Measurements from ENCODE around the gene DAD1. TPM values are rescaled to one million over a fixed set of nuclear protein-coding genes. Genes with fewer than 3 reads are reported as not detected.

The DAD1 gene
- total and polyA plus RNA-seq, 7 donors, result 77.8 to 277 (median 118) TPM

GRCh38 chr14:22532345-22533056 lies 56.5 kb downstream of the DAD1 start:
- no peak overlapping the region for H3K27ac ChIP-seq
- no peaks in the 10 kb centered on the region for H3K4me1 ChIP-seq
- intact Hi-C loops (cut with DNase I), result no loop called here
- H3K9me3 ChIP-seq, result no peaks in the 10 kb centered on the region
- 34 to 36% (median 35%) methylated on average over 3 of the region's 3 CpGs for WGBS, 3 donors
- ATAC-seq (no peak), DNase-seq (no peak)
- no peak overlapping the region for H3K4me3 ChIP-seq
- no peak for TF ChIP-seq CTCF (IDR thresholded peaks at IDR 0.05)
- H3K36me3 ChIP-seq (ENCODE audit: insufficient read depth in 1 of 2, low read depth in 1 of 2), result no peaks in the 10 kb centered on the region
- H3K27me3 ChIP-seq (ENCODE audit: insufficient read depth in 3 of 3, low read length in 2 of 3), result peaks cover 0 to 2% (median 0%) of the 10 kb centered on the region in 3 donors

- no peak overlapping the region for H3K27ac ChIP-seq
- ATAC-seq, result no peak
- no peak for TF ChIP-seq CTCF (IDR thresholded peaks at IDR 0.05)
- peaks cover 0 to 2% (median 0%) of the 10 kb centered on the region in 3 donors for H3K27me3 ChIP-seq (ENCODE audit: insufficient read depth in 3 of 3, low read length in 2 of 3)
- no peaks in the 10 kb centered on the region for H3K36me3 ChIP-seq (ENCODE audit: insufficient read depth in 1 of 2, low read depth in 1 of 2)
- intact Hi-C loops (cut with DNase I), result no loop called here
- H3K9me3 ChIP-seq, result no peaks in the 10 kb centered on the region
- no peak for DNase-seq
- no peaks in the 10 kb centered on the region for H3K4me1 ChIP-seq
- 92 to 97% (median 93%) methylated on average over 5 of the region's 5 CpGs for WGBS, 3 donors
- H3K4me3 ChIP-seq, result no peak overlapping the region
Measured at GRCh38 chr14:22531451-22532344, 57.3 kb downstream of the DAD1 start.

GRCh38 chr14:22530127-22530526 lies 58.9 kb downstream of the DAD1 start:
- H3K4me3 ChIP-seq, result no peak overlapping the region
- WGBS, 3 donors, result 45 to 59% (median 52%) methylated on average over 1 of the region's 1 CpG
- no peak overlapping the region for H3K27ac ChIP-seq
- no peak for DNase-seq
- intact Hi-C loops (cut with DNase I), result no loop called here
- H3K4me1 ChIP-seq, result no peaks in the 10 kb centered on the region
- no peak for TF ChIP-seq CTCF (IDR thresholded peaks at IDR 0.05)
- ATAC-seq, result no peak
- no peaks in the 10 kb centered on the region for H3K36me3 ChIP-seq (ENCODE audit: insufficient read depth in 1 of 2, low read depth in 1 of 2)
- peaks cover 0 to 2% (median 0%) of the 10 kb centered on the region in 3 donors for H3K27me3 ChIP-seq (ENCODE audit: insufficient read depth in 3 of 3, low read length in 2 of 3)
- no peaks in the 10 kb centered on the region for H3K9me3 ChIP-seq

- Histone ChIP-seq H3K36me3 (ENCODE audit: insufficient read depth in 1 of 2, low read depth in 1 of 2) (no peaks in the 10 kb centered on the region), H3K27me3 (ENCODE audit: insufficient read depth in 3 of 3, low read length in 2 of 3) (peaks cover 0 to 2% (median 0%) of the 10 kb centered on the region in 3 donors), H3K27ac (no peak overlapping the region), H3K4me1 (no peaks in the 10 kb centered on the region), H3K4me3 (no peak overlapping the region), H3K9me3 (no peaks in the 10 kb centered on the region)
- 95 to 100% (median 98%) methylated on average over 1 of the region's 1 CpG for WGBS, 3 donors
- intact Hi-C loops (cut with DNase I), result no loop called here
- no peak for TF ChIP-seq CTCF (IDR thresholded peaks at IDR 0.05)
- ATAC-seq, result no peak
- no peak for DNase-seq
Measured at GRCh38 chr14:22526744-22527143, 62.3 kb downstream of the DAD1 start.
